Panc1 (cell line): ENCODE results near the gene LBHD1. TPM values are rescaled to one million over a fixed set of nuclear protein-coding genes. Genes with fewer than 3 reads are reported as not detected.

ENCODE experiments used
- ATAC-seq: fragments of 200-7000 bp; cut with Tn5 transposase; 2 replicates; pipeline ENCODE4 v1.9.1; 2020; ENCODE audit warnings: mild to moderate bottlenecking, moderate library complexity
- BruUV-seq: library from RNA; stranded (reverse); fragments of 400-500 nt; replicated peaks from 2 replicates; lab custom pipeline; 2021; lab: Mats Ljungman, UMichigan
- CTCF ChIA-PET: fragments of 300-600 bp; sonication (Branson Sonifier 250); formaldehyde crosslinking; loops from one replicate; lab custom pipeline; 2022; ENCODE audit warnings: antibody characterized with exemption; lab: Charles Lee
- POLR2A ChIA-PET: fragments of 300-600 bp; sonication (Branson Sonifier 250); formaldehyde crosslinking; loops from one replicate; lab custom pipeline; 2022; ENCODE audit warnings: antibody characterized with exemption; lab: Charles Lee
- DNase-seq: peaks from one replicate; pipeline ENCODE4 v3.0.0-alpha.2; 2010; ENCODE audit warnings: low read depth, low spot score
- H3K27ac ChIP-seq: 2 replicates; pipeline ENCODE4 v1.5.1; 2011; ENCODE audit warnings: mild to moderate bottlenecking, low read length, inconsistent platforms
- H3K27me3 ChIP-seq: fragments of 200-500 bp; sonication (Bioruptor generic); 2 replicates; pipeline ENCODE4 v1.6.0; 2014; ENCODE audit warnings: low read length, inconsistent platforms; ENCODE audit not compliant: control insufficient read depth, insufficient read depth
- H3K36me3 ChIP-seq: fragments of 200-500 bp; sonication (Bioruptor generic); 2 replicates; pipeline ENCODE4 v1.5.1; 2014; ENCODE audit warnings: inconsistent platforms, mild to moderate bottlenecking, low read length, moderate library complexity; ENCODE audit not compliant: control insufficient read depth, insufficient read depth
- H3K4me1 ChIP-seq: 2 replicates; pipeline ENCODE4 v1.5.1; 2011; ENCODE audit warnings: inconsistent platforms, mild to moderate bottlenecking, low read length, moderate library complexity; ENCODE audit not compliant: control insufficient read depth, insufficient read depth
- H3K4me3 ChIP-seq, 2 experiments: 2 replicates each; pipeline ENCODE4 v1.5.1; 2011 to 2012; ENCODE audit warnings: low read depth in 2 of 2, low read length in 2 of 2, mild to moderate bottlenecking in 2 of 2, inconsistent platforms in 1 of 2, moderate library complexity in 1 of 2
- H3K9me3 ChIP-seq: fragments of 200-500 bp; sonication (Bioruptor generic); 2 replicates; pipeline ENCODE4 v1.5.1; 2014; ENCODE audit warnings: low read depth, mild to moderate bottlenecking, inconsistent platforms, low read length, moderate library complexity; ENCODE audit not compliant: control insufficient read depth, insufficient read depth
- POLR2AphosphoS5 ChIP-seq: IDR thresholded peaks from 2 replicates; pipeline ENCODE4 v1.6.1; 2012; ENCODE audit warnings: mild to moderate bottlenecking, low read depth, low read length, moderate library complexity
- SIN3A ChIP-seq: IDR thresholded peaks from 2 replicates; pipeline ENCODE4 v1.6.1; 2012; ENCODE audit warnings: low read depth, mild to moderate bottlenecking, low read length, moderate library complexity, borderline replicate concordance; ENCODE audit not compliant: insufficient read depth
- TCF7L2 ChIP-seq: IDR thresholded peaks from 2 replicates; pipeline ENCODE4 v1.6.1; 2011; ENCODE audit warnings: mild to moderate bottlenecking, low read depth, low read length, inconsistent platforms
- in situ Hi-C: cut with HindIII; loops from 2 replicates; pipeline ENCODE4 v1.10.0; 2016; ENCODE audit warnings: low sequenced_read_pairs, low pct_unique_long_range_greater_than_20kb
- intact Hi-C: fragments of 100-400 bp; cut with micrococcal nuclease; formaldehyde crosslinking; loops from one replicate; pipeline ENCODE4 v1.10.0; 2022; ENCODE audit not compliant: unreplicated experiment
- total RNA-seq: library from RNA; stranded (reverse); gene quantifications from one replicate; pipeline ENCODE4 v1.2.1, GENCODE V29; 2021; ENCODE audit not compliant: unreplicated experiment
- TF ChIP-seq, protein P1 (sequence below), 2 experiments: IDR thresholded peaks; 2 replicates each; pipeline ENCODE4 v1.6.1; 2011 to 2012; ENCODE audit warnings: low read depth in 2 of 2, control low read depth in 1 of 2, low read length in 1 of 2, mild to moderate bottlenecking in 1 of 2, moderate library complexity in 1 of 2; ENCODE audit not compliant: insufficient read depth in 1 of 2
- TF ChIP-seq, protein P2 (sequence below): fragments of 450-650 bp; IDR thresholded peaks from 2 replicates; pipeline ENCODE4 v1.5.1; 2017; ENCODE audit warnings: mild to moderate bottlenecking

Gene LBHD1
- total RNA-seq, 1 experiment from 2014 or later: 15.5 TPM

GRCh38 chr11:62669420-62670161, 2.5 kb downstream of the LBHD1 start:
- H3K4me3 ChIP-seq: peak overlapping the region; percentile 78 to 89
- no peak for TF ChIP-seq SIN3A
- no peak for TF ChIP-seq POLR2AphosphoS5
- TF ChIP-seq, protein P1, sequence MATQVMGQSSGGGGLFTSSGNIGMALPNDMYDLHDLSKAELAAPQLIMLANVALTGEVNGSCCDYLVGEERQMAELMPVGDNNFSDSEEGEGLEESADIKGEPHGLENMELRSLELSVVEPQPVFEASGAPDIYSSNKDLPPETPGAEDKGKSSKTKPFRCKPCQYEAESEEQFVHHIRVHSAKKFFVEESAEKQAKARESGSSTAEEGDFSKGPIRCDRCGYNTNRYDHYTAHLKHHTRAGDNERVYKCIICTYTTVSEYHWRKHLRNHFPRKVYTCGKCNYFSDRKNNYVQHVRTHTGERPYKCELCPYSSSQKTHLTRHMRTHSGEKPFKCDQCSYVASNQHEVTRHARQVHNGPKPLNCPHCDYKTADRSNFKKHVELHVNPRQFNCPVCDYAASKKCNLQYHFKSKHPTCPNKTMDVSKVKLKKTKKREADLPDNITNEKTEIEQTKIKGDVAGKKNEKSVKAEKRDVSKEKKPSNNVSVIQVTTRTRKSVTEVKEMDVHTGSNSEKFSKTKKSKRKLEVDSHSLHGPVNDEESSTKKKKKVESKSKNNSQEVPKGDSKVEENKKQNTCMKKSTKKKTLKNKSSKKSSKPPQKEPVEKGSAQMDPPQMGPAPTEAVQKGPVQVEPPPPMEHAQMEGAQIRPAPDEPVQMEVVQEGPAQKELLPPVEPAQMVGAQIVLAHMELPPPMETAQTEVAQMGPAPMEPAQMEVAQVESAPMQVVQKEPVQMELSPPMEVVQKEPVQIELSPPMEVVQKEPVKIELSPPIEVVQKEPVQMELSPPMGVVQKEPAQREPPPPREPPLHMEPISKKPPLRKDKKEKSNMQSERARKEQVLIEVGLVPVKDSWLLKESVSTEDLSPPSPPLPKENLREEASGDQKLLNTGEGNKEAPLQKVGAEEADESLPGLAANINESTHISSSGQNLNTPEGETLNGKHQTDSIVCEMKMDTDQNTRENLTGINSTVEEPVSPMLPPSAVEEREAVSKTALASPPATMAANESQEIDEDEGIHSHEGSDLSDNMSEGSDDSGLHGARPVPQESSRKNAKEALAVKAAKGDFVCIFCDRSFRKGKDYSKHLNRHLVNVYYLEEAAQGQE (IDR thresholded peaks at IDR 0.05; ENCODE audit: insufficient read depth in 1 of 2, low read depth in 2 of 2, low read length in 1 of 2): no peak
- TF ChIP-seq, protein P2, sequence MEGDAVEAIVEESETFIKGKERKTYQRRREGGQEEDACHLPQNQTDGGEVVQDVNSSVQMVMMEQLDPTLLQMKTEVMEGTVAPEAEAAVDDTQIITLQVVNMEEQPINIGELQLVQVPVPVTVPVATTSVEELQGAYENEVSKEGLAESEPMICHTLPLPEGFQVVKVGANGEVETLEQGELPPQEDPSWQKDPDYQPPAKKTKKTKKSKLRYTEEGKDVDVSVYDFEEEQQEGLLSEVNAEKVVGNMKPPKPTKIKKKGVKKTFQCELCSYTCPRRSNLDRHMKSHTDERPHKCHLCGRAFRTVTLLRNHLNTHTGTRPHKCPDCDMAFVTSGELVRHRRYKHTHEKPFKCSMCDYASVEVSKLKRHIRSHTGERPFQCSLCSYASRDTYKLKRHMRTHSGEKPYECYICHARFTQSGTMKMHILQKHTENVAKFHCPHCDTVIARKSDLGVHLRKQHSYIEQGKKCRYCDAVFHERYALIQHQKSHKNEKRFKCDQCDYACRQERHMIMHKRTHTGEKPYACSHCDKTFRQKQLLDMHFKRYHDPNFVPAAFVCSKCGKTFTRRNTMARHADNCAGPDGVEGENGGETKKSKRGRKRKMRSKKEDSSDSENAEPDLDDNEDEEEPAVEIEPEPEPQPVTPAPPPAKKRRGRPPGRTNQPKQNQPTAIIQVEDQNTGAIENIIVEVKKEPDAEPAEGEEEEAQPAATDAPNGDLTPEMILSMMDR: no peak
- TF ChIP-seq TCF7L2: no peak
- H3K27me3 ChIP-seq: no peaks in the 10 kb centered on the region
- BruUV-seq: no TSS peak
- ATAC-seq (peak; percentile 7), DNase-seq (no peak)
- H3K9me3 ChIP-seq: no peaks in the 10 kb centered on the region
- peaks cover 33% of the 10 kb centered on the region for H3K4me1 ChIP-seq
- peaks cover 3% of the 10 kb centered on the region; the same call in 1 of the 2 replicates for H3K36me3 ChIP-seq
- intact Hi-C loops: no loop called here
- CTCF ChIA-PET: no interaction called here
- in situ Hi-C loops: no loop called here
- POLR2A ChIA-PET: interaction anchor here (0.6 to 0.7 kb wide), 5 partner anchors 18 to 695 kb away, joined by 3 to 6 read pairs (median 4); partner anchors contain the start of gene POLR2G
- peak overlapping the region; percentile 82 for H3K27ac ChIP-seq

- TF ChIP-seq TCF7L2 (no peak), POLR2AphosphoS5 (0 out of 2 replicates have a peak, but pooled peaks have one; percentile 15)
- in situ Hi-C loops: no loop called here
- ChIA-PET CTCF (no interaction called here), POLR2A (interaction anchor here (0.5 to 2.1 kb wide), 3 partner anchors 8 to 66 kb away, joined by 3 to 4 read pairs (median 3); partner anchors contain the start of gene MTA2)
- Histone ChIP-seq H3K27ac (peak overlapping the region; percentile 99), H3K36me3 (peaks cover 6% of the 10 kb centered on the region), H3K9me3 (no peaks in the 10 kb centered on the region), H3K4me3 (peak overlapping the region in 1 of 2 experiments; percentile 94; a peak in 3 of 4 replicates), H3K4me1 (peaks cover 25% of the 10 kb centered on the region), H3K27me3 (no peaks in the 10 kb centered on the region)
- intact Hi-C loops: no loop called here
- BruUV-seq: no TSS peak
- ATAC-seq: no peak
- DNase-seq: no peak
Measured at GRCh38 chr11:62667460-62667859, 4.6 kb downstream of the LBHD1 start.
